H9 (cell line): ENCODE data around the gene CYTH4. TPM values are rescaled to one million over a fixed set of nuclear protein-coding genes. Genes with fewer than 3 reads are reported as not detected.

ENCODE experiments used
- DNase-seq: peaks from one replicate; pipeline ENCODE4 v3.0.0-alpha.2; 2017
- H2AFZ ChIP-seq: one replicate; pipeline ENCODE4 v1.6.1; 2013; ENCODE audit warnings: mild to moderate bottlenecking, low read length, control low read depth, moderate library complexity
- H2AK5ac ChIP-seq: 2 replicates; pipeline ENCODE4 v1.6.1; 2013; ENCODE audit warnings: low read length, control low read depth, mixed read lengths; ENCODE audit not compliant: insufficient read length
- H2BK120ac ChIP-seq: one replicate; pipeline ENCODE4 v1.6.1; 2013; ENCODE audit warnings: low read depth, mild to moderate bottlenecking, low read length, control low read depth, inconsistent platforms; ENCODE audit not compliant: poor library complexity, severe bottlenecking
- H2BK12ac ChIP-seq: 2 replicates; pipeline ENCODE4 v1.6.1; 2013; ENCODE audit warnings: low read length, control low read depth, mixed read lengths, low read depth; ENCODE audit not compliant: insufficient read length
- H2BK15ac ChIP-seq: 2 replicates; pipeline ENCODE4 v1.6.1; 2013; ENCODE audit warnings: low read depth, low read length, control low read depth
- H2BK20ac ChIP-seq: one replicate; pipeline ENCODE4 v1.6.1; 2013; ENCODE audit warnings: low read depth, mild to moderate bottlenecking, low read length, control low read depth, inconsistent platforms; ENCODE audit not compliant: poor library complexity, severe bottlenecking
- H2BK5ac ChIP-seq: 2 replicates; pipeline ENCODE4 v1.6.1; 2013; ENCODE audit warnings: low read length, control low read depth, mixed read lengths; ENCODE audit not compliant: insufficient read length
- H3K14ac ChIP-seq: 2 replicates; pipeline ENCODE4 v1.6.1; 2013; ENCODE audit warnings: low read length, control low read depth; ENCODE audit not compliant: insufficient read depth
- H3K18ac ChIP-seq: 2 replicates; pipeline ENCODE4 v1.6.1; 2013; ENCODE audit warnings: low read depth, mild to moderate bottlenecking, mixed read lengths, low read length, control low read depth; ENCODE audit not compliant: insufficient read length
- H3K23ac ChIP-seq: 2 replicates; pipeline ENCODE4 v1.6.1; 2013; ENCODE audit warnings: low read length, control low read depth, mixed read lengths, low read depth; ENCODE audit not compliant: insufficient read length
- H3K23me2 ChIP-seq: 2 replicates; pipeline ENCODE4 v1.6.1; 2013; ENCODE audit warnings: low read depth, mild to moderate bottlenecking, mixed read lengths, low read length, control low read depth; ENCODE audit not compliant: insufficient read length, poor library complexity, severe bottlenecking
- H3K27ac ChIP-seq: 2 replicates; pipeline ENCODE4 v1.5.1; 2013; ENCODE audit warnings: low read length, control low read depth, mixed read lengths, low read depth; ENCODE audit not compliant: insufficient read length
- H3K27me3 ChIP-seq: 2 replicates; pipeline ENCODE4 v1.6.1; 2013; ENCODE audit warnings: low read length, control low read depth, inconsistent platforms; ENCODE audit not compliant: insufficient read depth
- H3K4ac ChIP-seq: 2 replicates; pipeline ENCODE4 v1.6.1; 2013; ENCODE audit warnings: low read depth, mild to moderate bottlenecking, control low read depth, inconsistent platforms, low read length, moderate library complexity
- H3K4me1 ChIP-seq: 2 replicates; pipeline ENCODE4 v1.6.1; 2013; ENCODE audit warnings: low read length, control low read depth, inconsistent platforms; ENCODE audit not compliant: insufficient read depth
- H3K4me2 ChIP-seq: 2 replicates; pipeline ENCODE4 v1.6.1; 2013; ENCODE audit warnings: low read length, control low read depth, mixed read lengths; ENCODE audit not compliant: insufficient read length, insufficient read depth
- H3K56ac ChIP-seq: 2 replicates; pipeline ENCODE4 v1.6.1; 2013; ENCODE audit warnings: low read depth, mild to moderate bottlenecking, mixed read lengths, low read length, control low read depth; ENCODE audit not compliant: insufficient read length
- H3K79me1 ChIP-seq: 2 replicates; pipeline ENCODE4 v1.6.1; 2013; ENCODE audit warnings: low read depth, mild to moderate bottlenecking, moderate library complexity, low read length, control low read depth, inconsistent platforms; ENCODE audit not compliant: insufficient read depth, poor library complexity, severe bottlenecking
- H3K79me2 ChIP-seq: 2 replicates; pipeline ENCODE4 v1.6.1; 2013; ENCODE audit warnings: low read length, control low read depth, inconsistent platforms; ENCODE audit not compliant: insufficient read depth
- H3K9ac ChIP-seq: 2 replicates; pipeline ENCODE4 v1.6.1; 2013; ENCODE audit warnings: low read length, control low read depth, mixed read lengths; ENCODE audit not compliant: insufficient read length; ENCODE audit errors: extremely low read depth
- H3K9me3 ChIP-seq: one replicate; pipeline ENCODE4 v1.6.1; 2013; ENCODE audit warnings: low read depth, low read length, inconsistent platforms; ENCODE audit not compliant: control insufficient read depth
- H3T11ph ChIP-seq: one replicate; pipeline ENCODE4 v1.6.1; 2013; ENCODE audit warnings: mild to moderate bottlenecking, low read length, control low read depth, inconsistent platforms
- H4K20me1 ChIP-seq: one replicate; pipeline ENCODE4 v1.6.1; 2013; ENCODE audit not compliant: control insufficient read depth, insufficient read length, insufficient read depth
- H4K5ac ChIP-seq: 2 replicates; pipeline ENCODE4 v1.6.1; 2013; ENCODE audit warnings: low read depth, mild to moderate bottlenecking, mixed read lengths, low read length, control low read depth; ENCODE audit not compliant: insufficient read length
- H4K8ac ChIP-seq: replicated peaks from 2 replicates; pipeline ENCODE4 v1.6.1; 2013; ENCODE audit warnings: low read length, control low read depth, mixed read lengths, low read depth; ENCODE audit not compliant: insufficient read length
- H4K91ac ChIP-seq: 2 replicates; pipeline ENCODE4 v1.6.1; 2013; ENCODE audit warnings: low read depth, mild to moderate bottlenecking, moderate library complexity, mixed read lengths, low read length, control low read depth; ENCODE audit not compliant: insufficient read length
- H3K27ac Mint-ChIP-seq, 3 experiments: 2 replicates in 2 of 3; 3 replicates in 1 of 3; pipeline ENCODE4 v1.8.0; 2020 to 2021; ENCODE audit warnings: mixed read lengths in 3 of 3, mild to moderate bottlenecking in 1 of 3, moderate library complexity in 1 of 3
- H3K27me3 Mint-ChIP-seq: 2 replicates; pipeline ENCODE4 v1.8.0; 2021; ENCODE audit warnings: low read depth, mild to moderate bottlenecking, moderate library complexity, mixed read lengths
- H3K36me3 Mint-ChIP-seq, 3 experiments: 2 replicates in 2 of 3; 3 replicates in 1 of 3; pipeline ENCODE4 v1.8.0; 2020 to 2021; ENCODE audit warnings: low read depth in 3 of 3, mixed read lengths in 3 of 3; ENCODE audit not compliant: insufficient read depth in 1 of 3
- H3K4me1 Mint-ChIP-seq, 2 experiments: 2 replicates each; pipeline ENCODE4 v1.8.0; 2020; ENCODE audit warnings: mixed read lengths in 2 of 2
- H3K4me3 Mint-ChIP-seq, 2 experiments: 2 replicates in 1 of 2; 3 replicates in 1 of 2; pipeline ENCODE4 v1.8.0; 2020 to 2021; ENCODE audit warnings: mild to moderate bottlenecking in 2 of 2, mixed read lengths in 2 of 2, moderate library complexity in 1 of 2
- H3K9me3 Mint-ChIP-seq, 2 experiments: 2 replicates in 1 of 2; 3 replicates in 1 of 2; pipeline ENCODE4 v1.8.0; 2020; ENCODE audit warnings: mild to moderate bottlenecking in 2 of 2, mixed read lengths in 2 of 2, moderate library complexity in 1 of 2
- WGBS: extraction: QIAGEN DNeasy Blood & Tissue Kit; methylation state at CpG from one replicate; pipeline ENCODE4 v1.1.7; 2013; ENCODE audit warnings: missing lambda C conversion rate, low lambda C conversion rate, mixed read lengths; ENCODE audit not compliant: insufficient read length; ENCODE audit errors: extremely low coverage; 5-methylcytosine and 5-hydroxymethylcytosine counted together
- total RNA-seq: library from RNA; stranded (reverse); gene quantifications from 2 replicates; pipeline ENCODE4 v1.2.1, GENCODE V29; 2021
- TF ChIP-seq, protein P1 (sequence below): fragments of 200-600 bp; sonication (generic); conservative IDR thresholded peaks from 3 replicates; pipeline ENCODE4 v1.8.0; 2021; ENCODE audit warnings: antibody characterized with exemption, mild to moderate bottlenecking

The CYTH4 gene
- total RNA-seq, 1 experiment from 2014 or later: not detected

DNA sequence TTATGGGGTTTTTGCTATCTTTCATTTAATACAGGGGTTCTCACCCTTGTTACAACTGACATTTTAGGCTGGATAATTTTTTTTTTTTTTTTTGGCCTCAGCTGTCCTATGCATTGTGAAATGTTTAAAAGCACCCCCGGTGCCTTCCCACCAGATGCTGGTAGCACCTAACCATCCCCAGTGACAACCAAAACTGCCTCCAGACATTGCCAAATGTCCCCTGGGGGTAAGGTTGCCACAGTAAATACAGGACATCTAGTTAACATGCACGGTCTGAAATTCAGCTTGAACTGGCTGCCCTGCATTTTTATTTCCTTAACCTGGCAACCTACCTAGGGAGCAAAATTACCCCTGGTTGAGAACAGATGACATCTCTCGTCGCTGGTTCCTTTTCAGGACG, 72.4 kb downstream of the CYTH4 start:
- Mint-ChIP-seq H3K27me3 (peaks cover 37% of the 10 kb centered on the region), H3K27ac (no peak overlapping the region), H3K9me3 (no peaks in the 10 kb centered on the region; a peak in 1 of 5 replicates), H3K4me3 (no peak overlapping the region), H3K36me3 (no peaks in the 10 kb centered on the region), H3K4me1 (peaks cover 14 to 38% of the 10 kb centered on the region in 2 experiments)
- H2BK12ac ChIP-seq: no peak overlapping the region
- H3K23me2 ChIP-seq: no peaks in the 10 kb centered on the region
- H2AFZ ChIP-seq: no peak overlapping the region
- H3K4me1 ChIP-seq: no peaks in the 10 kb centered on the region
- no peak overlapping the region for H4K91ac ChIP-seq
- H3K4me2 ChIP-seq: no peak overlapping the region
- H2BK120ac ChIP-seq: no peak overlapping the region
- H3K27ac ChIP-seq: no peak overlapping the region
- no peak overlapping the region for H3K9ac ChIP-seq
- H3K4ac ChIP-seq: no peak overlapping the region
- H3K27me3 ChIP-seq: no peaks in the 10 kb centered on the region
- no peaks in the 10 kb centered on the region for H3K79me1 ChIP-seq
- H4K5ac ChIP-seq: no peak overlapping the region
- H3K23ac ChIP-seq: no peak overlapping the region
- H3K79me2 ChIP-seq: no peaks in the 10 kb centered on the region
- TF ChIP-seq, protein P1, sequence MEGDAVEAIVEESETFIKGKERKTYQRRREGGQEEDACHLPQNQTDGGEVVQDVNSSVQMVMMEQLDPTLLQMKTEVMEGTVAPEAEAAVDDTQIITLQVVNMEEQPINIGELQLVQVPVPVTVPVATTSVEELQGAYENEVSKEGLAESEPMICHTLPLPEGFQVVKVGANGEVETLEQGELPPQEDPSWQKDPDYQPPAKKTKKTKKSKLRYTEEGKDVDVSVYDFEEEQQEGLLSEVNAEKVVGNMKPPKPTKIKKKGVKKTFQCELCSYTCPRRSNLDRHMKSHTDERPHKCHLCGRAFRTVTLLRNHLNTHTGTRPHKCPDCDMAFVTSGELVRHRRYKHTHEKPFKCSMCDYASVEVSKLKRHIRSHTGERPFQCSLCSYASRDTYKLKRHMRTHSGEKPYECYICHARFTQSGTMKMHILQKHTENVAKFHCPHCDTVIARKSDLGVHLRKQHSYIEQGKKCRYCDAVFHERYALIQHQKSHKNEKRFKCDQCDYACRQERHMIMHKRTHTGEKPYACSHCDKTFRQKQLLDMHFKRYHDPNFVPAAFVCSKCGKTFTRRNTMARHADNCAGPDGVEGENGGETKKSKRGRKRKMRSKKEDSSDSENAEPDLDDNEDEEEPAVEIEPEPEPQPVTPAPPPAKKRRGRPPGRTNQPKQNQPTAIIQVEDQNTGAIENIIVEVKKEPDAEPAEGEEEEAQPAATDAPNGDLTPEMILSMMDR: no peak
- no peak overlapping the region for H2BK15ac ChIP-seq
- no peak overlapping the region for H2BK5ac ChIP-seq
- no CpG with 5 or more reads among the region's 5 CpGs for WGBS
- no peak overlapping the region for H3T11ph ChIP-seq
- no peaks in the 10 kb centered on the region for H4K20me1 ChIP-seq
- no peak overlapping the region for H4K8ac ChIP-seq
- DNase-seq: no peak
- no peak overlapping the region for H2AK5ac ChIP-seq
- H3K9me3 ChIP-seq: no peaks in the 10 kb centered on the region
- H3K56ac ChIP-seq: no peak overlapping the region
- H2BK20ac ChIP-seq: no peak overlapping the region
- H3K14ac ChIP-seq: no peak overlapping the region
- H3K18ac ChIP-seq: no peak overlapping the region
